ENCODE data around the gene ZNF235. TPM values are rescaled to one million over a fixed set of nuclear protein-coding genes. Genes with fewer than 3 reads are reported as not detected.

ZNF235 gene
- total and polyA plus RNA-seq, 2 of the 8 experiments (the other 6 are each of a cell fraction or from before 2014, with no cell fraction given) = 2.0 to 5.3 TPM

DNA sequence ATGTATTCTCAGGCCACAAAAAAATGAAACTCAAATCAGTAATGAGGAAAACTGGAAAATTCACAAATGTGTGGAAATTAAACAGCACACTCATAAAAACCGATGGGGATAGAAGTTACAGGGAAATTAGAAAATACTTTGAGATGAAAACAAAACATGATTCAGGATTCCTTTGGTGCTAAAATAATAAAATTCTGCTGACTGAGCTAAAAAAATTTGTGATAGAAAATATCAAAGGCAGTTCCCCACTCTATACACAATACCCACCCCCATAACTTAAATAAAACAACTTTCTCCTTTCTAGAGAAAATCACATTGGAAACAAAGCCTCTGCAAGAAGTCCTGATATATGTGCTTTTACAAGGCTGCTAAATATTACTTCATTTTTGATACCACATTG, 46.7 kb downstream of the ZNF235 start:
- no peak overlapping the region for H3K14ac ChIP-seq (ENCODE audit: insufficient read length)
- H3K4me2 ChIP-seq (ENCODE audit: insufficient read depth in 1 of 2, low read depth in 2 of 2, low read length in 2 of 2) = no peak overlapping the region
- no peak overlapping the region for H3K56ac ChIP-seq (replicated peaks; ENCODE audit: insufficient read length, low read depth, low read length)
- no peaks in the 10 kb centered on the region for H3K27me3 ChIP-seq (replicated peaks in 1 of 4; ENCODE audit: control insufficient read depth in 3 of 4, extremely low read depth in 1 of 4, insufficient read depth in 3 of 4, low read length in 3 of 4)
- H2BK5ac ChIP-seq (ENCODE audit: low read depth, low read length) = no peak overlapping the region
- no peak overlapping the region for H3K4me3 ChIP-seq (ENCODE audit: extremely low read depth in 1 of 4, insufficient read depth in 2 of 4, low read depth in 3 of 4, low read length in 4 of 4)
- no peak overlapping the region for H2AFZ ChIP-seq (ENCODE audit: low read length)
- no peaks in the 10 kb centered on the region for H3K79me1 ChIP-seq (ENCODE audit: low read depth, low read length)
- H2BK12ac ChIP-seq (ENCODE audit: low read depth, low read length) = no peak overlapping the region
- FAIRE-seq = no peak
- no peak overlapping the region for H2BK15ac ChIP-seq (ENCODE audit: low read length)
- H3K23me2 ChIP-seq (ENCODE audit: low read depth, low read length) = peaks cover 8% of the 10 kb centered on the region
- H2BK120ac ChIP-seq (replicated peaks; ENCODE audit: low read depth, low read length) = no peak overlapping the region
- H3K9ac ChIP-seq (replicated peaks in 1 of 4; ENCODE audit: extremely low read depth in 1 of 4, low read depth in 3 of 4, low read length in 3 of 4) = no peak overlapping the region
- no peak overlapping the region for H2AK5ac ChIP-seq (ENCODE audit: low read depth, low read length)
- H3K27ac ChIP-seq (ENCODE audit: low read depth, low read length) = no peak overlapping the region
- no peak overlapping the region for H4K5ac ChIP-seq (ENCODE audit: insufficient read length, low read depth, low read length)
- no peaks in the 10 kb centered on the region for H3K79me2 ChIP-seq (ENCODE audit: control insufficient read depth in 1 of 2, insufficient read depth in 2 of 2, low read length in 2 of 2)
- H3K4ac ChIP-seq (replicated peaks; ENCODE audit: insufficient read length, low read depth, low read length) = no peak overlapping the region
- no peak for DNase-seq (ENCODE audit: low read depth in 1 of 2, low spot score in 2 of 2)
- H3K18ac ChIP-seq (ENCODE audit: extremely low read depth, low read length) = no peak overlapping the region
- no peak overlapping the region for H4K8ac ChIP-seq (ENCODE audit: extremely low read depth, insufficient read depth, low read length)
- no peak overlapping the region for H4K91ac ChIP-seq (replicated peaks; ENCODE audit: insufficient read length, low read length)
- TF ChIP-seq TAF7 (optimal IDR thresholded peaks at IDR 0.05; ENCODE audit: borderline replicate concordance, low read depth, low read length) (no peak), MAFK (IDR thresholded peaks at IDR 0.05; ENCODE audit: low read depth, low read length) (peak; percentile 74; the same call in 1 of the 2 replicates), JUND (IDR thresholded peaks at IDR 0.05; ENCODE audit: low read length) (no peak), PHF8 (conservative IDR thresholded peaks at IDR 0.05; ENCODE audit: low read depth, low read length) (no peak), HDAC6 (IDR thresholded peaks at IDR 0.05; ENCODE audit: low read depth, low read length) (no peak), EGR1 (IDR thresholded peaks at IDR 0.05; ENCODE audit: borderline replicate concordance, low read depth, low read length) (no peak), CREB1 (IDR thresholded peaks at IDR 0.05) (no peak), SUZ12 (IDR thresholded peaks at IDR 0.05; ENCODE audit: low read length) (no peak)
- ChIA-PET POLR2A (ENCODE audit: partially characterized antibody) (interaction anchor here (1.2 kb wide), 1 partner anchor 242 kb away, joined by 3 read pairs; the partner anchor contains the start of gene ZNF180), CTCF (ENCODE audit: partially characterized antibody) (no interaction called here)
- no peak overlapping the region for H2BK20ac ChIP-seq (ENCODE audit: low read length)
- H3K9me3 ChIP-seq (ENCODE audit: insufficient read depth in 2 of 2, low read depth in 1 of 2, low read length in 1 of 2) = peaks cover 24 to 27% of the 10 kb centered on the region in 2 experiments
- H3K36me3 ChIP-seq (ENCODE audit: control insufficient read depth in 2 of 4, insufficient read depth in 4 of 4, low read length in 3 of 4) = no peaks in the 10 kb centered on the region
- H4K20me1 ChIP-seq (replicated peaks in 1 of 2; ENCODE audit: control insufficient read depth in 1 of 2, insufficient read depth in 2 of 2, low read length in 2 of 2) = peaks cover 0 to 1% of the 10 kb centered on the region in 2 experiments
- peaks cover 0 to 3% (median under 1%) of the 10 kb centered on the region in 4 experiments; a peak in 1 of 7 replicates for H3K4me1 ChIP-seq (replicated peaks in 1 of 4; ENCODE audit: control insufficient read depth in 3 of 4, insufficient read depth in 4 of 4, low read length in 3 of 4)
- 96% methylated on average over 1 of the region's 1 CpG; no CpG with 5 or more reads in 1 of the 2 experiments for WGBS, 2 experiments (ENCODE audit: extremely low coverage in 1 of 2, insufficient coverage in 1 of 2, insufficient read length in 1 of 2, insufficient replicate concordance in 2 of 2, low coverage in 1 of 2, low lambda C conversion rate in 2 of 2, missing lambda C conversion rate in 1 of 2)
- H3K23ac ChIP-seq (ENCODE audit: insufficient read length) = no peak overlapping the region
